HPDE6-E6E7 (cell line): ENCODE data around the gene KDM1A.
"Not testable (repeated sequence)": the region's sequence is repeated elsewhere in the genome, so short reads cannot be mapped to it uniquely, and the experiment has no call there.

Experiments
- DNase-seq: peaks from one replicate; pipeline ENCODE4 v3.0.0; 2011; ENCODE audit warnings: missing footprints; ENCODE audit errors: extremely low spot score

Gene KDM1A

GRCh38 chr1:23019094-23019862 is at the start of gene KDM1A:
Gene KDM1A (plus strand): TSS chr1:23019468. CDS start chr1:23019597, 129 bp downstream.
- peak; percentile 88 for DNase-seq

- no peak for DNase-seq
Measured at GRCh38 chr1:22970096-22970495, 49.2 kb upstream of the KDM1A start.

- no peak for DNase-seq
Measured at GRCh38 chr1:22971161-22971560, 48.1 kb upstream of the KDM1A start.

DNA sequence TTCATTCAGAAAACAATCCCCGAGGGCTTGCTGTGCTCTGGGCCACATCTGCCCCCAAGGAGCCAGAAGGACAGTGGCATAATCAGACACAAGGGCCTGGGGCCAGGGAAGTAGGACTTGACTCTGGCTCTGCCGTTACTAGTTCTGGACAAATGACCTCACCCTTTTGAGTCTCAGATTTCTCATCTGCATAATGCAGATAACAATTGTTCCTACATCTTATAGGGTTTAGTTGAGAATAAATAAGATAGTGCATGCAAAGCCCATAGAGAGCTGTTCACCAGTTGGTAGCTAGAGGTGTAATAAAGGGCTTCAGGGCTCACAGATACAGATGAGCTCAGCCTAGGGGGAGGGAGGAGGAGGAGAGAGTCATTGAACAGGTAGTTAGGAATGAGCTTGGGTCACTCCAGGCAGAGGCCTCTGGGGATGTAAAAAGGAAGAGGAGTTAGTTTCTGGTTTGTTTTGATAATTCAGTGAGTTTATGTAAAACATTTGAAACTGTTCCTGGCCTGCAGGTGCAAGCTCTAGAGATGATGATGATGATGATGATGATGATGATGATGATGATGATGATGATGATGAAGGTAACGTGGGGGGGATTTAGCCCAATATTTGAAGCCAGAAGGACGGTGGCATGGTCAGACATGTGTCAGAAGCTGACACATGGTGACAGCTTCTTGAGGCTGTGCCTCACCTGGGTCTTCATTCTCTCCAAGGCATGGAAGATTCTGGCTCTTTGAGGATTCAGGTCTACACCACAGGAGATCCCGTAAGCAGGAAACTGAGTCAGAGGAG is 47.5 kb upstream of the KDM1A start:
- peak; percentile 45 for DNase-seq

DNA sequence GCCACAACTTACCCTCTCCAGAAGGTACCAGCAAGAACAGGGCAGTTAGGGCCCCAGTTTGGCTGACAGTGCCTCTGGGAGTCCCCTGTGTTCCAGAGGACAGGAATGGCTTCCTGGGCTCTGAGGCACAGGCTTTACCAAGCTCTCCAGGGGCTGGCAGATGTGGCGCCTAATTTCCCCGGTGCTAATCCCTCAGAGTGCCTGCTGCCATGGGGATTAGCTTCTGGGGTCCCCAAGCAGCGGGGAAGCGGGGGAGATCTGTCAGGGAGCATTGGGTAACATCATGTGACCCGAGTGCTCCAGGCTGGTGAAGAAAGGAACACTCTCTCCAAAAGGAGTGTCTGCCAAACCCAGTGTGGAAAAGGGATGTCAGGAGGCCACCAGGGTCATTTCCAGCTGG is 46.5 kb upstream of the KDM1A start, which contains the start of gene LACTBL1:
Gene LACTBL1, minus strand, starts transcription at position 107 of the 400 bp plus-strand sequence. CDS start 550 bp downstream, outside the sequence.
- DNase-seq, result no peak

GRCh38 chr1:22975694-22976093 is 43.6 kb upstream of the KDM1A start:
- no peak for DNase-seq

- DNase-seq, result no peak
Measured at GRCh38 chr1:22976127-22976460, 43.2 kb upstream of the KDM1A start.

DNA sequence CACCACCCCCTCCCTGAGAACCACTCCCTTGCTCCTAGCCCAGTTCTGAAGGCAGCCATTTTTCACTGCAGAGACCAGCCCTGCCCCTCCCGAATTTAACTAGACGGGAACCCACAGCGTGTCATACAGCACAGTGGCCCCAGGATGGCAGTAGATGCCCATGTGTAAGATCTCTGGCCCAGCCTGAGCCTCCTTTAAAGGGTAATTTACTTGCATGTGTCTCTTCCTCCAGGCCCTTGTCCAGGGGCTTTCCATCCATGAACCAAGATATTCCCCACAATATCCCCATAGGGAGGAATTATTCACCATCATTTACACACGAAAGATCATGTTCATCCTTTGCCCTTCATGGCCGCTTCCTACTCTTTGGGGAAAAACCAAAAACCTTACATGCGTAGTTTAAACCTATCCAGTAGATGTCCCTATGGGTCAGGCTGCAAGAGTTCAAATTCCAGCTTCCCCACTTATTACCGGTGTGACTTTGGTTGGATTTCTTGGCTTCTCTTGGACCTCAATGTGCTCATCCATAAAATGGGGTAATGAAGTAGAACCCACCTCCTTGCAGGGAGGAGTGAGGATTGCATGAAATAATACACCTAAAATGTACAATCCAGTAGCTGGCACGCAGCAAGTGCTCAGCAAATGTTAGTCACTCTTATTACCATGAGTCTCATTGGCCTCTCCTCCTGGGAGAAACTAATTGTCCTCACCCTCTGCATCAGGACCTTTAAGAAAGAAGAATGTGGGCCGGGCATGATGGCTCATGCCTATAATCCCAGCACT is 42.6 kb upstream of the KDM1A start:
- DNase-seq, result peak; percentile 85

DNA sequence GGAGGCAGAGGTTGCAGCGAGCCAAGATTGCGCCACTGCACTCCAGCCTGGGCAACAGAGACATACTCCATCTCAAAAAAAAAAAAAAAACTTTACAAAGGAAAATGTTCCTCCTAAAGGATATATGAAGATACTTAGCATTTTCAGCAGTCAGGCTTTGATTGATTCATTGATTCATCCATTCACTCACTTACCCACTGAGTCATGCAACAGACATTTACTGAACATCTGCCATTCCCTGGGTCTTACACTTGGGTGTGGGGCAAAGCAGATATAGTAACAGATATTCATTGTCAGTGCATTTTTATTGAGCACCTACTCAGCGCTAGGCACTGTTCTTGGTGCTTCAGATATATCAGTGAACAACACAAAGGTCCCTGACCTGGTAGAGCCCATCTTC is 41.0 kb upstream of the KDM1A start:
- no peak for DNase-seq

- DNase-seq, result not testable (repeated sequence)
Measured at GRCh38 chr1:22980471-22980790, 38.8 kb upstream of the KDM1A start.

DNA sequence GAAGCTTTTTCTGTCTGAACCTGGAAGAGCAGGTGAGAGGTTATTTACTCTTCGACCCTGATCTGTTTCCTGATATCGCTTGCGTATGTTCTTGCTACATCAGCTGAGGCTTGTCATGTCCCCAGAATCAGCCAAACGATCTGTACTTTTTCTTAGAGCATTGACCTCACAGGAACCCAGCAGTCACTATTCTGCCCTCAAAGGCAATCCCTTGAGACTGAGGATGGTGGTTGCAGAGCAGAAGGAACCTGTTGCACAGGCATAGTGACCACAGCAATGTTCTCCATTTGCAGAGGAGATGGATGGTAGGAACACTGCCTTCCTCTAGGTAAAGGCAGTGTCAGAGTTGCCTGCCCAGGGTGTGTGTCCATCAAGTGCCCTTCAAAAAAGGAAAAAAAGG is 35.3 kb upstream of the KDM1A start:
- DNase-seq, result no peak

DNA sequence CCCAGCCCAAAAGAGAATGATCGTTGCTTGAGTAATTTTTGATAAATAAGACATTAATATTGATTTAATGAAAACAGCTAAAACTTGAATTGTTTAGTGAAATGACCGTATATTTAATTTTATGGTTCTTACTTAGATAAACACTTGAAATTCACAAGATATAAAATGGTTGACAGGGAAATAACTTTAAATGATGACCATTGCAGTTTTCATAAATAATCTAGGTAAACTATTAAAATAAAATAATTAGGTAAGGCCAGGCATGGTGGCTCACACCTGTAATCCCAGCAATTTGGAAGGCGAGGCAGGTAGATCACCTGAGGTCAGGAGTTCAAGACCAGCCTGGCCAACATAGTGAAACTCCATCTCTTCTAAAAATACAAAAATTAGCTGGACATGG is 26.9 kb upstream of the KDM1A start:
- DNase-seq, result not testable (repeated sequence)

DNA sequence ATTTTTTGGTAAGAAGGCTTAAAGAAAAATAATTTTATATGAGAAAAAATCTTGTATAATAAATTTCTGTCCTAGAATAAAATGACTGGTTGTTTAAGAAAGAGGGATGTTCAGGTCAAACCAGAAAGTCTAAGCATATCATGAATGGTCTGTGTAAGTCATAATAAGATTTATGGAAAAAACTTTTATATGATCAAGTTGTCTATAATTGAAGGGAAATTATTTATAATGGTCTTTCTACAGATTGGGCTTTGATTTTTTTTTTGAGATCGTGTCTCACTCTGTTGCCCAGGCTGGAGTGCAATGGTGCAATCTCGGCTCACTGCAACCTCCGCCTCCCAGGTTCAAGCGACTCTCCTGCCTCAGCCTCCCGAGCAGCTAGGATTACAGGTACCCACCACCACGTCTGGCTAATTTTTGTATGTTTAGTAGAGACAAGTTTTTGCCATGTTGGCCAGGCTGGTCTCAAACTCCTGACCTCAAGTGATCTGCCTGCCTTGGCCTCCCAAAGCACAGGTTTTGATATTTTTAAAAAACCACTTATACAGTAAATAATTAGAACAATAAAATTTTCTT is 26.0 kb upstream of the KDM1A start:
- not testable (repeated sequence) for DNase-seq

DNA sequence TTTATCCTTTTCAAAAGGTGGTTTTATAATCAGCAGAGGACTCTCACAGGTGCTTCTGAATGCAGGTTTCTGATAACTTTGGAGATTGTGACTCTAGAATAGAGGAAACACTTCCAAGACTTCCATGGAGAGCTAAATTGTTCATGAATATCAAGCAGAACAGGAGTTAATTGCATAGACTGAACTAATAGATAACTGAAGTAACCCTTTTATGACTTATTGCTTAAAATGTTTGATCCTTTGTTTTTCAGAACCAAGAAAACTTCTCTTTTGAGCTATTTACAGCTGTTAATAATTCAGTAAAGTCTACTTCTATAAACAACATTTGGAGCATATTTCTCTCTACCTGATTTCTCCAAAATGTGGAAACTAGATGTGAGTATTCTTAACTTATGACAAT is 23.5 kb upstream of the KDM1A start:
- no peak for DNase-seq

- DNase-seq, result not testable (repeated sequence)
Measured at GRCh38 chr1:22997528-22997927, 21.7 kb upstream of the KDM1A start.

DNA sequence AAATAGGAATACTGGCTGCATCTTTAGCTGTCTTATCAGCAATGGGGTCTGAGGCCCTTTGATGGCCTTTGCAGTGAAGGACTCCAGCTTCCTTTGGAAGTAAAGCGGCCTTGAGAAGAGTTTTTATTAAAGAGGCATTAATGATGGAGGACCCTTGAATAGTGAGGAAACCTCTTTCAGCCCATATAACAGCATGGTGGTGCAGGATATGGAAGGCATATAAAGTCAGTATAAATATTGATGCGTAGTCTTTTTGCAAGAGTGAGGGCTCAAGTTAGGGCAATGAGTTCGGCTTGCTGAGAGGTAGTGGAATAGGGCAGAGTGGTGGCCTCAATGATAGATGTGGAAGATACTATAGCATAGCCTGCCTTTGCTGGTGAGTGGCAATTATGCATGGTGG is 19.1 kb upstream of the KDM1A start:
- not testable (repeated sequence) for DNase-seq

- DNase-seq, result not testable (repeated sequence)
Measured at GRCh38 chr1:23002218-23002617, 17.1 kb upstream of the KDM1A start.

- DNase-seq, result no peak
Measured at GRCh38 chr1:23004112-23004511, 15.2 kb upstream of the KDM1A start.

- DNase-seq, result not testable (repeated sequence)
Measured at GRCh38 chr1:23004769-23005168, 14.5 kb upstream of the KDM1A start.

- no peak for DNase-seq
Measured at GRCh38 chr1:23007106-23007505, 12.2 kb upstream of the KDM1A start.

- DNase-seq, result no peak
Measured at GRCh38 chr1:23008901-23009300, 10.4 kb upstream of the KDM1A start.

DNA sequence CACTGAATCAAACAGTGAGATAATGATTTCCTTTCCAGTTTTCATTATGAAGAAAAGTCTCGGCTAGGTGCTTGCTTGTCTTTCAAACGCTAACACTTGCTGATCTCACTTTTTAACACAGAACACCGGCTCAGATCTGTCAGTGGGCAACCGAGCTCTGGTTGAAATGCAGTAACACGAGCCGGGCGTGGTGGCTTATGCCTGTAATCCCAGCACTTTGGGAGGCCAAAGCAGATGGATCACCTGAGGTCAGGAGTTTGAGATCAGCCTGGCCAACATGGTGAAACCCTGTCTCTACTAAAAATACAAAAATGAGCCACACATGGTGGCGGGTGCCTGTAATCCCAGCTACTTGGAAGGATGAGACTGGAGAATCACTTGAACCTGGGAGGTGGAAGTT is 9.2 kb upstream of the KDM1A start:
- not testable (repeated sequence) for DNase-seq
